CD4-positive, alpha-beta T cell treated with Interleukin-17A for 4 hours (primary cell): ENCODE results near the gene PLAGL1.

Experiments used
- DNase-seq: peaks from one replicate; pipeline ENCODE4 v3.0.0-alpha.2; 2020; ENCODE audit warnings: mixed read lengths

PLAGL1 gene

DNA sequence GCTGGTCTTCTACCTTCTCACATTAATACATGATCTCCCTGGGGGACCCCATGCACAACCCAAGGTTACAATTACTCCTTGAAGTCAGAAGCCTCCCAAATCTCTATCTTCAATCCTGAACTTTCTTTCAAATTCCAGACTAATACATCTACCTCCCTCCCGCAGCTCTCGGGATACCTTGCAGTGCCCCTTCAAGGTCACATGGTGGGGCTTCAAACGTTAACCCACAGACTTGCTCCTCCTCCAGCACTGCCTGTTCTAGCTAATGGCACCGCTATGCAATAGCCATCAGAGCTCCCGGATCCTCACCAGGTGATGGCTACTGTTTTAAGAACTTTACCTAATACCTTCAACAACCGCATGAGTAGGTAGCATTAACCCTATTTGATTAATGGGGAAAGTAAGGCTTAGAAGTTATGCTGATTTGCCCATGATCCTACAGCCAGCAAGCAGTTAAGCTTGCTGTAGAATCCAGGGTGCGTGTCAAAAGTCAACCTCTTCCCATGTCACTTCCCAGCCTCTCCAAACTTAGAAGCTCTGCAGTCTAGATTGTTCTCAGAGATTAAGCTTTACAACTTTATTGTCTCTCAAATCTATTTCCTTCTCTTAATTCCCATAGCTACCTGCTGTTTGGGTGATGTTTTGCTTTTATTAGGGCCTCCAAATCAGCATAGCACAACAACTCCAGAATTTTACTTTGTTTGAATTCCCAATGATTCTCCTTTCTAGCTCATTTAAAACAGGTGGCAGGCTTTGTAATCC is 44.7 kb downstream of the PLAGL1 start:
- no peak for DNase-seq

DNA sequence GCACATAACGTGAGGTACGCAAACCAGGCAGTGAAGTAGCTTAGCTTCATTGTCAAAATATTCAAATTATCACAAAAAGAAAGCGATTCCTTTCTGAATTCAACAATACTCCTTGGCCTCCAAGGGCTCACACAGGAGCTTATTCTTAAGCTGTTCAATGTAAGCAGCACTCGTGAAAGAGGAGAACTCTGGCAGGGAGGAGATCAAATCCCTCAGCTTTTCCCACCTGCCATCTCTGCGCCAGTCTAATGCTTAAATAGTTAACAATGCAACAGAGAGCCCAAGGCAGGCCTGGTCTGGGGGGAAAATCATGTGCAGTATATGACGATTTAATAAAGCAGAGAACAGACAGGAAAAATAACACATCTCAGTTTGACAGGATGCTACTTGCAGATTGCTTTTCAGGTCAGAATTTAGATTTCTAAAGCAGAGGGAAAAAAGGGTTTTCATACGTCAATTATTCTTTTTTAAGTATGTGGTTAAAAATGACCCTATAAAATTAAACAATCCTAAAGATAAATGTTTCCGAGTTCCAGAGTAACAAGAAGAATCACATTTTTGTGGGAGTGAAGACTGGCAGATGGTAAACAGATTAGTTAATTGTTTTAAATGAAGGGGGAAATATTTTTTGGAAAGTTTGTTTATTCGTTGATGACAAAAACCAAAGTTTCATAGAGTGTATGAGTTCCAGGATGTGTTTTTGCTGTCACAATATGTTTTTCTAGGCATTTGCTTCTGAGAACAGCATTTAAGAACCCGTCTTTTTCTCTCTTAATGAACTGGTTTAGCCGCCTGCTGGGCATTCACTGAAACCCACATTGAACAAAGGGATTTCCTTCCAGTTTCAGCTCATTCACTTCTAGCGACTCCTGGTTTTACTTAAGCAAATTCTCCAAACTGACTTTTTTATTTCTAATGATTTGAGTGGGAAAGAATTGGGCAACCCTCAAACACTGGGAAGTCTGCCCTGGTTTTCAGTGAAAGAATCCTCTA is 45.9 kb downstream of the PLAGL1 start:
- no peak for DNase-seq

- no peak for DNase-seq
Measured at GRCh38 chr6:143961066-143961465, 47.0 kb downstream of the PLAGL1 start.

GRCh38 chr6:143959927-143960326 is 48.1 kb downstream of the PLAGL1 start:
- DNase-seq: no peak

DNA sequence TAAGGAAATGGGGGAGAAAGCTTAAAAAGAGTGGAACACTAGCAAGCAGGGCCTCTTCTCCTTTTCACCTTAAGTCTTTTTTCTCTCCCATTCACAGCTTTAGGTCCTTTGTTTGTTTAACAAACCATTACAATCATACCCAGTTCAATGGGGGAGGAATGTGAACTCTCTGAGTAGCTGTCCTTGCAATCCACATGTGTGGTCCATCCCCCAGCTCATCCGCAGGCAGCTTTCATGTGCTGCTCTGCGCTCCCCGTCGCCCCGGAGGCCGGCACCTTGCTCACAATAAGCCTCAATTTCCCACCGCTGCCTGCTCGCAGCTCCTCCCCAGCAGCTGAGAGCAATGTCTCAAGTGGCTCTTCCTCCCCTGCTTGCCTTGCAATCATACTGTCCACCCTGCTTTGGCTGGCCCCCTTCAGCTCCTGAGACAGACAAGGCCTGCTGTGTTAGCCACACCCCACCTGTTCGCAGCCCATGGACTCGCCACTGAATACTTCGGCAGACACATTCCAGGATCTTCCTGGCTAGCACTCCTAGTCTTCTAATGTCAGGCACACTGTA is 49.1 kb downstream of the PLAGL1 start:
- DNase-seq: no peak

DNA sequence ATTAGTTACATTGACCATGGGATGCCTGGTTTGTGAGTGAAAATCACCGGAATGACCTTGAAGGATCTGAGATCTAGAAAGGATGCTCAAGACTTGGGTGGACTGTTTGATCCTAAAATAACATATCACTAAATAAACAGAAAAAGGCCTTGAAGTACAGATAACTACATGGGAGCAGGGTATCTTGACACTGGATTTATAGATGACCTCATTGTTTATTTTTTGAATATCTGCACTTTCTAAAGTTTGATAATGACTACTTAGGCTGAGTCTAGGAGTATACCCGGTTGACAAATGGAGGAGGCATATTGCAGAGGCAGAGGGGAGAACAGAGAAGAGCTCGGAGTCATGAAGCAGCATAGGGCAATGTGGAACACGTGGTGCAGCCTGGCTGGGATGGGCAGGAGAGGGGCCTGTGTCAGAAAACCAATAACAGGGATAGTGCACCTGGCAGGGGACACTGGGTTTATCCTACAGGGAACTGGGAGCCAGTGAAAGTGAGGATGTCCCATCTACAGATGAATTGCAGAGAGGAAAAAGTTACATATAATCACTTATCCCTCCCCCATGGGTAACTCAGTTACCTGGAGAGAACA is 50.3 kb downstream of the PLAGL1 start:
- DNase-seq: no peak

DNA sequence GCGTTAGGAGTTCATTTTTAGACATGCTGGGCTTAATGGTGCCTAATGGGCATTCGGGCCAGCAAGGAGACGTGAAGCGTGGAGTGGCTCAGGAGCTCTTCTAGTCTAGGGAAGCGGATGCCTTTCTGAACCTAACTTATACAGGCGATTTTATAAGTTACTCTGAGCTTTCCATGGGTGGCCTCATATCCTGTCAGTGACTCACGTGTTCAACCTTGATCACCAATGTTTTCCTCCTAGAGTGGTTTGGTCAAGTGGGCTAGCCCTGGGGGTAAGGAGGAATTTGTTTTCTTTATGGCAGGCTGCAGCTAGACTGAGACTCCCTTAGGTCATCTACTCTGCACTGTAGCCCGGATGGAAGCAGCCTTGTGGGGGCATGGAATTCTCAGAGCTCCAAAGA is 52.1 kb downstream of the PLAGL1 start:
- no peak for DNase-seq

DNA sequence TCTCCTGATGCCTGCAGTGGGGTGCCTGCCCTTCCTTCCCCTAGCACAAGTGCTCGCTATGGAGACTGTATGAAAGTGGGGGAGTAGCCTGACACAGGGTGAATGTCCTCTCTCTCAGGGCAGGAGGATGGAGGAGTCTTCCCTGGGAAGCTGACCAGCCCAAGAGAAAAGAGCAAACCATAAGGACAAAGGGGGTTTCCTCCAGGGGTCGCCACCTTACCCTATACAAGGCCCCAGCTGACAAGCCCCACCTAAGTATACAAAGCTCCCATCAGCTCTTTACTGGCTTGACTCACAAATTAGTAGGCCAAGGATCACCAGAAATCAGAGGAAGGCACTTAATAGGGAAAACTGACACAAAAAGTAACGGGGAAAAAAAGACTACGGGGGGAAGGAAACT is 54.1 kb downstream of the PLAGL1 start:
- DNase-seq: no peak

DNA sequence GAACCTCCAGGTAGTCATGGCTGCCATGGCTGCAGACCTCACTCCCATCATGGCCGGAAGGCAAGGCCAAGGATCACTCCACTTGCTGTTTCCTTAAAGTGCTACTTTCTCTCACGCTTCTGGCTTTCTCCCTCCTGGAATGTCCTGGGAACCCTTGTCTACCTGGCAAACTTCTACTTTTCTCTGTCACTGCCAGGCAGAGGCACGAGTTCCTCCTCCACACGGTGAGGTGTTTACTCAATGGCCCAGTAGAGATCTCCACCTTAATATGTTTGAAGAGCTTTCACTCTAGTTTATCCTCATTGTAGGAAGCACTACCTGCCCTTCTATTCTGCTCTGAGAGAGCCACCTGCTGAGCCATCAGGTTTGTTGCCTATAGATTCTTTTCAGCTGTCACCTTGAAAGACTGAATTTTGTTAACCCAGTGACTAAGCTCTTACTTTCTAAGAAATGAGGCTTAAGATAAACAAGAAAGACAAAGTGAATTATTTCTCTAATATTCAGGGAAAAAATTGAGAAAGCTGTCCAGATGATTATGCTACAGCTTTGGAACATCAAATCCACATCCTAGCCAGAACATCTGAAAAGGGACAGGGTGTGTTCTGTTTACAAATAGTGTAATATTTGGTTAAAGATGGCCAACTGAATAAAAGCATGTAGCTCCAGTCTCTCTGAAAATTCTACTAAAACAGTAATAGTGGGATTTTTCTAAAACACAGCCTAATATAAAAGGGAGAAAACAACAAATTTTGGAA is 54.9 kb downstream of the PLAGL1 start:
- no peak for DNase-seq

DNA sequence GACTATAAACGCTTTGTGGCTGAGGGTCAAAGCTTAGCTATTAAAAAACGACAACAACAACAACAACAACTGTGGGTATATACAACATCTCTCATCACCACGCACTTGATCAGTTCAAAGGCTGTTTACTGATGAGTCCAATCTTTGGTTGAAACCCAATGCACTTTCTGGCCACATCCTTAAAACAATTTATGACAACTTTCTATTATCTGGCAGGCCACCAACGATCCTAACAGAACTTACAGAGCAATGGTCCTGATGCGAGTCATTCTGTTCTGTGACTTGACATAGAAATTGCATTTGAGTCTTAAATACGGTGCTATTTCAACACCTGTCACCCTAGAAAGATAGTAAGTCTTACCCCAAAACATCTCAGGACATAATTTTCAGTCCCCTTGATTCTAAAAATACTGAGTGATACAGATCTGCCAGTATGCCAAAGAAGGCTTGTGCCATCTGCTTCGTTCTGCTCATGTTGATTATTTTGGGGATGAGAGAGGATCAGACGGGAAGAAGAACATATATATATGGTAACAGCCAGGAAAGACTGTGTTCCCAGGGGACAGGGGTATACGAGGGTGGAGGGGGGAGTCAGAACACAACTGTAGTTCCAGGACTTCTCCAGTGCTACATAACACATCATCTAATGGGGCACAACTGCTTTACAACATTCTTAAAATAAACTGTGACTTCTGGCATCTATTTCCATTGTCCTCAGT is 55.8 kb downstream of the PLAGL1 start:
- DNase-seq: no peak

DNA sequence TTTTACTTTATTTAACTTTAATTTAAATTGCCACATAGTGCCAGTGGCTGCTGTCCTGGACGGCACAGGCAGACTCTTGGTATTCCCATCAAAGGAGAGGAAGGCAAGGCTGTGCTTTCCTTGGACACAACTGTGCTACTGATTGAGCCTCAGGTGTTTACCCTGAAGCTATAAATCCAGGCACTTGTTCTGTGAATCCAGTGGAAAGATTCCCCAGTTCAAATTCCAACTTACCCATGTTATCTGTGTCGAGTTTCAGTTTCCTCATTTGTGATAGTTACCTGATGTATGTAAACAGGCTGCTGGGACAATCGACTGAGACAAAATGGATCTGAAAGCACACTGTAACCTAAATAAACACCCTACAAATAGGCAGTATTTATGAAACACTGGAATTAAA is 57.2 kb downstream of the PLAGL1 start:
- no peak for DNase-seq

DNA sequence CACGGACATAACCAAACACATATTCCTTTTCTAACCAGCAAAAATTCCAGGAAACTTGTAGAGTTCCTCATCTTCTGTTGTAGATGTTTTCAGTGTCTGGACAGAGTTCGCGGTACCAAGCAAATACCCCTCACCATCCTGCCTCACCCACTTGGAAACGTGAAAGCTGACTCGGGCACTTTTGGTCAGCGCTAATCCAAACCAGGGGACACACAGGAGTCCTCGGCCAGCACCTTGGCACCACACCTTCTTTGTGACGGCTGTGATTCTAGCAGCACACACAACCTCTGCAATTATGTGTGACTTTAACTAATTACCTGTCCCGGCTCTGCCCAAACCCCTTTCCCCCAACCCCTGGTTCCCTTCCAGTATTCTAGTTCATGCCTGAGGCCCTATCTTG is 58.1 kb downstream of the PLAGL1 start:
- no peak for DNase-seq

- DNase-seq: no peak
Measured at GRCh38 chr6:143949535-143949934, 58.5 kb downstream of the PLAGL1 start.

- DNase-seq: no peak
Measured at GRCh38 chr6:143948208-143948607, 59.9 kb downstream of the PLAGL1 start.

DNA sequence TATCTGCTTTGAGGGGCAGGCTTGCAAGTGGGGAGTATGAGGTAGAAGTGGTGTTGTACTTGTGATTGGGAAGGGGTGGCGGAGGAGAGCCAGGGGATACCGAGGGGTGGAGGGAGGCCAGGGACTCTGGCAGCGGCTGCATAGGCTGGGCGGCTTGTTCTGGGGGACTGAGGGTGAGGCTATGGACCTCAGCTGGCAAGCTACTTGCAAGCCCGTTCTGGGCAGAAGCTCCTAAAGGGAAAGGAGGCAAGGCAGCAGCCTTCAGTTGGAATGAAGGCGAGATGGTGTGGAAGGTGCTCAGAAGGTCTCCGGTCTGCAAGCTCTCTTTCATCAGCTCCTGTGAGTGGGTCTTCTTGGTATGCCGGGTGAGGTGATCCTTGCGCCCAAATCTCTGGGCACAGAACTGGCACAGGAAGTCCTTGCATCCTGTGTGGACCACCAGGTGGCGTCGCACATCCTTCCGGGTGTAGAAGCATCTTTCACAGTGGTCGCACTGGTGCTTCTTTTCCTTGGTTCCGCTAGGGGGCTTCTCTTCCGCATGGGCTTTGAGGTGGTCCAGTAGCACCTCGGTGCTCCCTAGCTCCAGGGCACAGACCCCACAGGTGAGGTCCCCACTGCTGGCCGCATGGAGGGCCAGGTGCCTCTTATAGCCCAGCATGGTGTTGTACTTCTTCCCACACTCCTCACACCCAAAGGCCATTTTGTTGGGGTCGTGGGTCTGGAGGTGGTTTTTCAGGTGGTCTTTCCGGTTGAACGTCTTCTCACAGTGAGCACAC is 66.0 kb downstream of the PLAGL1 start:
- DNase-seq: peak; percentile 69

- peak; percentile 64 for DNase-seq
Measured at GRCh38 chr6:143940011-143940597, 68.0 kb downstream of the PLAGL1 start.

- DNase-seq: no peak
Measured at GRCh38 chr6:143939364-143939763, 68.7 kb downstream of the PLAGL1 start.

DNA sequence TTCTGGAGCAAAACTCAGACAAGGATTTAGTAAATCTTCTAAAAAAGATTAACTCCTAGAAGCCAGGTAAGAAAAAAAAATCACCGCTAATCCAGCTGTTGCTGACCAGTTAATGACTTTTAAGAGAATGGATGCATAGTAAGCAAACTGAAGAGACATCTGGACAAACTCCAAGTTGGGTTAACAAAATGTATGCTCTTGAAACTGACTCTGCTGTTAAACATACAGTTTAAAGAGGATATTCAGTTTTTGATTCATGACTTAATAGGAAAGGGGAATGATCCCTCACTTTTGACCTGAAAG is 70.4 kb downstream of the PLAGL1 start:
- no peak for DNase-seq

DNA sequence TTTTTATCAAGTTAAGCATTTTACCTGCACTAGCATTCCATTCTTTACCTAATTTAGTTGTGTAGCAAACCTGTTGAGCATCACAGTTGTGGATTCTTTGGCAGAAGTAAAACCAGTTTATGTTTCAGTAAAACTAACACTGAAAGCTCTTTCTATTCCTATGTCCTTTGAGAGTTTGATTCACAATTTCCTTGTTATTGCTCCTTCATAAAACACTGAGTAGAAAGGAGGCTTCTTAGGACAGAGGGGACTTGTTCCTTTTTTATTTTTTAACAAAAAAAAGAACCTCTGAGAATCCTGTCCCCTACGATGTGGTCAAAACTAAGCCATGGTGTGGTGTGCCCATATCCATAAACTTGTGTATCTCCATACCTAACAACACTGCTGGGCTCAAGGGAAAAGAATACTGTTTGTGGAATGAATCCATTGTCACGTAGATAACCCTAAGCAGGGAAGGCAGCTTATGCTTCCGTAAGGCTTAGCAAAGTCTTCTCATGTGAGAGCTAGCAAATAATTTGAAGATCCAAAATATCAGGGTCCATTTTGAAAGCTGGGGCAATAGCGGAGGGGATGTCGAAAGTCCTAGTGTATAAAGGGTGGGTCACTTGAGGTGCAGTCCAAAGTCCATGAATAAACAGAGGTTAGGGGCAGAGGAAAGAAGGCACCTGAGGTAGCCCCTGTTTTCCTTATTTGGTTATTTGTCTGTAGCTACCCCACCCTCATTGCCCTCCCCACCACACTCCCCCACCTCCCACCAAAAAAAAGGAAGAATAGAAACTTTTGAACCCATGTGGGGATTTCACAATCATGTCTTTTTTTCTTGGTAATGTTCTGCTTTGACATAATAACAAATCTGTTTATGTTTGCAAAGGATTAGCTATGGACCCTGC is 71.0 kb downstream of the PLAGL1 start:
- no peak for DNase-seq

DNA sequence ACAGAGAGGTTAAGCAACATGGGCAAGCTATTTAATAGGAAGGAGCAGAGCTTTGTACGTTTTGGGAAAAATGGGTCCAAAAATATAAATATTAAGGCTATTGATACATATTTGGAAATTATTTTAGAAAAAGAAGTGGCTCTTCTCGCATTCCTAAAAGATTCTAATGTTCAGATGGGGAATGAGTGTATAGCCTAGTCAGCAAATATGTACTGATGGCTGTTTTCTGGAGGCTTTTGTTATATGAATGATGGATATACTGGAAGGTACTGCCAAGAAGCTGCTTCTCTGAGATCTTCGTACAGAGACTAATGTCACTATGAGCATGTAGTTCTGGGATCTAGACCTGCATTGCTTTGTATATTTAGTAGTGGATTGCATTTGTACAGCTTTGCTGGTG is 71.7 kb downstream of the PLAGL1 start:
- DNase-seq: no peak
